GM20000 (cell line): Measurements from ENCODE around the gene ARMH3.
A peak's percentile ranks its signal among the peaks of the same experiment; 100 is the strongest.

Experiments
- DNase-seq: peaks from one replicate; pipeline ENCODE4 v3.0.0; 2012; ENCODE audit warnings: low spot score
- TF ChIP-seq, protein P1 (sequence below): IDR thresholded peaks from 2 replicates; pipeline ENCODE4 v1.5.1; 2012; ENCODE audit warnings: mild to moderate bottlenecking, control low read depth; ENCODE audit errors: extremely low read depth, missing control alignments

Gene ARMH3, protein sequence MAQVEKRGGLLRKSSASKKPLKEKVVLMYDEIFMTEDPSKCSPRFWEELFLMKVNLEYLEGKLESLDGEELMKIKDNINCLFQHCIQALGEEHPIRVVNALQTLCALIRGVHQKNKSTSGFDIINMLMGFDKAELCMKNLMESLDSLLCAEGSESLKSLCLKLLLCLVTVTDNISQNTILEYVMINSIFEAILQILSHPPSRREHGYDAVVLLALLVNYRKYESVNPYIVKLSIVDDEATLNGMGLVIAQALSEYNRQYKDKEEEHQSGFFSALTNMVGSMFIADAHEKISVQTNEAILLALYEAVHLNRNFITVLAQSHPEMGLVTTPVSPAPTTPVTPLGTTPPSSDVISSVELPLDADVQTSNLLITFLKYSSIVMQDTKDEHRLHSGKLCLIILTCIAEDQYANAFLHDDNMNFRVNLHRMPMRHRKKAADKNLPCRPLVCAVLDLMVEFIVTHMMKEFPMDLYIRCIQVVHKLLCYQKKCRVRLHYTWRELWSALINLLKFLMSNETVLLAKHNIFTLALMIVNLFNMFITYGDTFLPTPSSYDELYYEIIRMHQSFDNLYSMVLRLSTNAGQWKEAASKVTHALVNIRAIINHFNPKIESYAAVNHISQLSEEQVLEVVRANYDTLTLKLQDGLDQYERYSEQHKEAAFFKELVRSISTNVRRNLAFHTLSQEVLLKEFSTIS

GRCh38 chr10:102055647-102056419 lies at the start of gene ARMH3:
ARMH3 (minus strand) TSS chr10:102056173; CDS start chr10:102040114, 16,059 bp downstream.
- TF ChIP-seq, protein P1, sequence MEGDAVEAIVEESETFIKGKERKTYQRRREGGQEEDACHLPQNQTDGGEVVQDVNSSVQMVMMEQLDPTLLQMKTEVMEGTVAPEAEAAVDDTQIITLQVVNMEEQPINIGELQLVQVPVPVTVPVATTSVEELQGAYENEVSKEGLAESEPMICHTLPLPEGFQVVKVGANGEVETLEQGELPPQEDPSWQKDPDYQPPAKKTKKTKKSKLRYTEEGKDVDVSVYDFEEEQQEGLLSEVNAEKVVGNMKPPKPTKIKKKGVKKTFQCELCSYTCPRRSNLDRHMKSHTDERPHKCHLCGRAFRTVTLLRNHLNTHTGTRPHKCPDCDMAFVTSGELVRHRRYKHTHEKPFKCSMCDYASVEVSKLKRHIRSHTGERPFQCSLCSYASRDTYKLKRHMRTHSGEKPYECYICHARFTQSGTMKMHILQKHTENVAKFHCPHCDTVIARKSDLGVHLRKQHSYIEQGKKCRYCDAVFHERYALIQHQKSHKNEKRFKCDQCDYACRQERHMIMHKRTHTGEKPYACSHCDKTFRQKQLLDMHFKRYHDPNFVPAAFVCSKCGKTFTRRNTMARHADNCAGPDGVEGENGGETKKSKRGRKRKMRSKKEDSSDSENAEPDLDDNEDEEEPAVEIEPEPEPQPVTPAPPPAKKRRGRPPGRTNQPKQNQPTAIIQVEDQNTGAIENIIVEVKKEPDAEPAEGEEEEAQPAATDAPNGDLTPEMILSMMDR = no peak
- DNase-seq = peak; percentile 98

- DNase-seq = no peak
- TF ChIP-seq, protein P1 = no peak
Observed at GRCh38 chr10:102102421-102102820, 46.4 kb upstream of the ARMH3 start.

DNA sequence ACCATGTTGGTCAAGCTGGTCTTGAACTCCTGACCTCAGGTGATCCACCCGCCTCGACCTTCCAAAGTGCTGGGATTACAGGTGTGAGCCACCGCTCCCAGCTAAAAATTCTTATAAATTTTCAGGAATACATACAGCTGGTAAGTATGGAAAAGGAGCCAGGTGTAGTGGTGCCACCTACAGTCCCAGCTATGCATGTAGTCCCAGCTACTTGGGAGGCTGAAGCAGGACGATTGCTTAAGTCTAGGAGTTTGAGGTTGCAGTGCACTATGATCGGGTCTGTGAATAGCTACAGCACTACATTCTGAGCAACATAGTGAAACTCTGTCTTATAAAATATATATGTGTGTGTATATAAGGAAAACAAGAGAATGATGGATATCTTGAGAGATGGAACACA lies 45.2 kb upstream of the ARMH3 start:
- TF ChIP-seq, protein P1 = no peak
- no peak for DNase-seq

DNA sequence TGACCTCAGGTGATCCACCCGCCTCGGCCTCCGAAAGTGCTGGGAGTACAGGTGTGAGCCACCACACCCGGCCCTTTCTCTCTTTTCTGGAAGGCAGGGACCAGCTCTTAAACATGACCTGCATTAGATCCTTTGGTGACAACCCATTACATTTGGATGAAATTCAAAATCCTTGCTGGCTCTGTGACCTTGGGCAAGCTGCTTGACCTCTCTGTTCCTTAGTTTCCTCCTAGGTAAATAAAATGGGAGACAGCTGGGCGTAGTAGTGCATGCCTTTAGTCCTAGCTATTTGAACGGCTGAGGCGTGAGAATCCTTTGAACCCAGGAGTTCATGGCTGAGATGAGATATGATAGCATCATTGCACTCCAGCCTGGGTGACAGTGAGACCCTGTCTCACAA lies 40.5 kb upstream of the ARMH3 start:
- TF ChIP-seq, protein P1 = no peak
- no peak for DNase-seq

GRCh38 chr10:102090772-102091171 lies 34.8 kb upstream of the ARMH3 start:
- DNase-seq = no peak
- TF ChIP-seq, protein P1 = no peak

GRCh38 chr10:102086196-102086595 lies 30.2 kb upstream of the ARMH3 start:
- TF ChIP-seq, protein P1 = no peak
- DNase-seq = no peak
